ENCODE results near the gene SLC22A4. TPM values are rescaled to one million over a fixed set of nuclear protein-coding genes. Genes with fewer than 3 reads are reported as not detected.
A peak's percentile ranks its signal among the peaks of the same experiment; 100 is the strongest.

SLC22A4 gene
- total and polyA plus RNA-seq, 2 donors (not counting 1 experiment from before 2014, with no cell fraction given) = 0.18 TPM; not detected in 1

DNA sequence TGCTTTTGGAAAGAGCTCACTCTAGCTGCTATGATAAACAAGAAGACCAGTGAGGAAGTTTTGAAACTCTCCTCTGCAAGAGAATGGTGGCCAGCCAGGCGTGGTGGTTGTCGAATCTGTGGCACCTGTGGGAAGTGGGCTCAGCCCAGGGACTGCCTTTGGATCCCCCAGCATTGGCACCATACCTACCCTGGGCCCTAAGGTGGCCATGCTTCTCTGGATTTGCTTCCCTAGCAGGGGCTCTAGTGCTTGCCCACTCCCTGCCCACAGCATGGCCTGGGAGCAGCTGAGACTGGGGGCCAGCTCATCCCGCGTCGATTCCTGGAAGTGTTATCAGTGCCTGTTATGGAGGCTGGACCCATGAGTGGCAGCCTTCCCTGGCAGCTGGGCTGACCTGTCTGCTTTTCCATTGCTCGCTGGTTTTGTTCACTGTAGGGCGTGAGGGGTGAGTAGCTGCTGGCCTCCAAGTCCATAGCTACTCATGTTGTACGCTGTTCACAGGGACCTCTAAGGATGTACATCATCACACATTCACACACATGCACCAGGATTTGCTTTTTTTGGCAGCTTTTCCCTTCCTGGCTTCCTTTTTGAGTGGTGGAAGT lies 2.3 kb downstream of the SLC22A4 start:
- WGBS (ENCODE audit: insufficient coverage) = 94% methylated on average over 6 of the region's 8 CpGs
- Histone ChIP-seq H3K79me2 (ENCODE audit: control insufficient read depth, insufficient read depth, low read length) (no peaks in the 10 kb centered on the region), H3K4me1 (ENCODE audit: control insufficient read depth in 2 of 2, insufficient read depth in 2 of 2, low read length in 2 of 2) (peaks cover 15 to 23% of the 10 kb centered on the region in 2 donors), H4K20me1 (ENCODE audit: control insufficient read depth, insufficient read depth, low read length, poor library complexity, severe bottlenecking) (no peaks in the 10 kb centered on the region), H2AFZ (ENCODE audit: insufficient read depth, low read depth, low read length, poor library complexity, severe bottlenecking) (no peak overlapping the region), H3K9ac (ENCODE audit: low read length) (no peak overlapping the region), H3K4me2 (replicated peaks; ENCODE audit: low read depth, low read length, poor library complexity, severe bottlenecking) (no peak overlapping the region), H3K9me3 (ENCODE audit: control extremely low read depth in 1 of 3, control insufficient read depth in 2 of 3, insufficient read depth in 1 of 3, low read length in 2 of 3) (peaks cover 0 to 10% (median 0%) of the 10 kb centered on the region in 3 donors), H3K36me3 (replicated peaks in 1 of 2; ENCODE audit: control extremely low read depth in 1 of 2, control insufficient read depth in 1 of 2, extremely low read depth in 1 of 2, insufficient read depth in 2 of 2, low read length in 1 of 2) (no peaks in the 10 kb centered on the region), H3K4me3 (ENCODE audit: control extremely low read depth in 1 of 5, extremely low read depth in 1 of 5, insufficient read depth in 1 of 5, low read depth in 2 of 5, low read length in 4 of 5) (peak overlapping the region in 1 of 5 experiments; percentile 65), H3K27ac (ENCODE audit: low read length in 2 of 2) (no peak overlapping the region), H3K27me3 (replicated peaks in 1 of 4; ENCODE audit: control extremely low read depth in 1 of 4, control insufficient read depth in 3 of 4, insufficient read depth in 4 of 4, low read length in 3 of 4) (peaks cover 0 to 37% (median 23%) of the 10 kb centered on the region in 4 experiments)
- Mint-ChIP-seq H3K4me1 (peaks cover 21% of the 10 kb centered on the region), H3K27me3 (peaks cover 31% of the 10 kb centered on the region), H3K4me3 (peak overlapping the region; percentile 37), H3K27ac (no peak overlapping the region), H3K9me3 (ENCODE audit: insufficient read depth) (no peaks in the 10 kb centered on the region)
- DNase-seq (no peak), ATAC-seq (ENCODE audit: low read depth) (no peak)
- ChIA-PET POLR2A (no interaction called here), CTCF (interaction anchor here (0.9 to 1.2 kb wide), 2 partner anchors 23 to 87 kb away, joined by 3 to 4 read pairs; no protein-coding TSS in a partner anchor)
- intact Hi-C loops (cut with micrococcal nuclease) = loop anchor here (10.0 kb wide), 1 partner anchor 208 kb away; no protein-coding TSS in a partner anchor
- TF ChIP-seq CTCF (IDR thresholded peaks at IDR 0.05) (no peak), EZH2 (IDR thresholded peaks at IDR 0.05; ENCODE audit: borderline replicate concordance, insufficient read depth, low read depth, low read length, poor library complexity, severe bottlenecking) (no peak)

DNA sequence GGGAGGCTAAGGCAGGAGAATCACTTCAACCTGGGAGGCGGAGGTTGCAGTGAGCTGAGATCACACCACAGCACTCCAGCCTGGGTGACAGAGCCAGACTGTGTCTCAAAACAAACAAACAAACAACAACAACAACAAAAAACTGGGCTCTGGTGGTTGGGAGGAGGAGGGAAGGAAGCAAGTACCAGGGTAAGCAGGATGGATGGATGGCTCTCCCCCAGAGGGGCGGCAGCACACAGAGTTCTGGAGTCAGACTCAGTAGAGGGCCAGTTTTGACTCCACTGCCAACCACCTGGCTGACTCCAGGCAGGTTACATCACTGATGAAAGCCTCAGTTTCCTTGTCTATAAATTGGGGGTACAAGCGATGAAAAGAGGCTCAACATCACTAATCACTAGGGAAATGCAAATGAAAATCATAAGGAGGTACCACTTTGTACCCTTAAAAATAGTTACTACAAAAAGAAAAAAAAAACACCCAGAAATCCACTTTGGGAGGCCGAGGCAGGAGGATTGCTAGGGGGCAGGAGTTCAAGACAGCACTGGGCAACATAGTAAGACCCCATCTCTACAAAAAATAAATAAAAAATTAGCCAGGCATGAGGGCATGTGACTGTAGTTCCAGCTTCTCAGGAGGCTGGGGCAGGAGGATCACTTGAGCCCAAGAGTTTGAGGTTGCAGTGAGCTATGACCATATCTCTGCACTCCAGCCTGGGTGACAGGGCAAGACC lies 3.2 kb downstream of the SLC22A4 start:
- H2AFZ ChIP-seq (ENCODE audit: insufficient read depth, low read depth, low read length, poor library complexity, severe bottlenecking) = no peak overlapping the region
- peaks cover 21% of the 10 kb centered on the region for H3K4me1 Mint-ChIP-seq
- H3K4me3 ChIP-seq (ENCODE audit: control extremely low read depth in 1 of 5, extremely low read depth in 1 of 5, insufficient read depth in 1 of 5, low read depth in 2 of 5, low read length in 4 of 5) = no peak overlapping the region
- no peak overlapping the region for H3K27ac ChIP-seq (ENCODE audit: low read length in 2 of 2)
- no peaks in the 10 kb centered on the region for H3K9me3 Mint-ChIP-seq (ENCODE audit: insufficient read depth)
- WGBS (ENCODE audit: insufficient coverage) = 93% methylated on average over 2 of the region's 4 CpGs
- peaks cover 0 to 10% (median 0%) of the 10 kb centered on the region in 3 donors for H3K9me3 ChIP-seq (ENCODE audit: control extremely low read depth in 1 of 3, control insufficient read depth in 2 of 3, insufficient read depth in 1 of 3, low read length in 2 of 3)
- TF ChIP-seq EZH2 (IDR thresholded peaks at IDR 0.05; ENCODE audit: borderline replicate concordance, insufficient read depth, low read depth, low read length, poor library complexity, severe bottlenecking) (no peak), CTCF (IDR thresholded peaks at IDR 0.05) (no peak)
- DNase-seq (no peak), ATAC-seq (ENCODE audit: low read depth) (no peak)
- POLR2A ChIA-PET = no interaction called here
- no peaks in the 10 kb centered on the region for H4K20me1 ChIP-seq (ENCODE audit: control insufficient read depth, insufficient read depth, low read length, poor library complexity, severe bottlenecking)
- no peak overlapping the region for H3K4me2 ChIP-seq (replicated peaks; ENCODE audit: low read depth, low read length, poor library complexity, severe bottlenecking)
- intact Hi-C loops (cut with micrococcal nuclease) = loop anchor here (10.0 kb wide), 1 partner anchor 207 kb away; no protein-coding TSS in a partner anchor
- H3K27me3 ChIP-seq (replicated peaks in 1 of 4; ENCODE audit: control extremely low read depth in 1 of 4, control insufficient read depth in 3 of 4, insufficient read depth in 4 of 4, low read length in 3 of 4) = peaks cover 0 to 35% (median 21%) of the 10 kb centered on the region in 4 experiments
- no peak overlapping the region for H3K9ac ChIP-seq (ENCODE audit: low read length)
- H3K36me3 ChIP-seq (replicated peaks in 1 of 2; ENCODE audit: control extremely low read depth in 1 of 2, control insufficient read depth in 1 of 2, extremely low read depth in 1 of 2, insufficient read depth in 2 of 2, low read length in 1 of 2) = no peaks in the 10 kb centered on the region
- H3K27me3 Mint-ChIP-seq = peaks cover 28% of the 10 kb centered on the region
- no peak overlapping the region for H3K4me3 Mint-ChIP-seq
- H3K27ac Mint-ChIP-seq = no peak overlapping the region
- no peaks in the 10 kb centered on the region for H3K79me2 ChIP-seq (ENCODE audit: control insufficient read depth, insufficient read depth, low read length)
- H3K4me1 ChIP-seq (ENCODE audit: control insufficient read depth in 2 of 2, insufficient read depth in 2 of 2, low read length in 2 of 2) = peaks cover 15 to 23% of the 10 kb centered on the region in 2 donors
- CTCF ChIA-PET = interaction anchor here (0.9 kb wide), 1 partner anchor 24 kb away, joined by 3 read pairs; no protein-coding TSS in a partner anchor
